SK-N-MC (cell line): ENCODE results near the gene ZBTB3.
A peak's percentile ranks its signal among the peaks of the same experiment; 100 is the strongest.
"Not testable (repeated sequence)": the region's sequence is repeated elsewhere in the genome, so short reads cannot be mapped to it uniquely, and the experiment has no call there.

Source experiments
- DNase-seq: peaks from one replicate; pipeline ENCODE4 v3.0.0-alpha.2; 2011; ENCODE audit warnings: low read depth, low spot score
- H3K27ac ChIP-seq: fragments of 200-600 bp; sonication (generic); 2 replicates; pipeline ENCODE4 v1.5.1; 2016; ENCODE audit warnings: mixed run types
- H3K36me3 ChIP-seq: fragments of 200-600 bp; sonication (generic); 2 replicates; pipeline ENCODE4 v1.6.1; 2017; ENCODE audit warnings: antibody characterized with exemption, low read length, mixed read lengths; ENCODE audit not compliant: insufficient read depth
- H3K4me3 ChIP-seq: fragments of 200-600 bp; sonication (generic); 2 replicates; pipeline ENCODE4 v1.5.1; 2016
- H3K9ac ChIP-seq: fragments of 200-600 bp; sonication (generic); 2 replicates; pipeline ENCODE4 v1.8.0; 2017; ENCODE audit warnings: mixed run types, mixed read lengths; ENCODE audit not compliant: insufficient read length
- H3K9me3 ChIP-seq: fragments of 200-600 bp; sonication (generic); 2 replicates; pipeline ENCODE4 v1.6.1; 2017; ENCODE audit warnings: low read depth, mild to moderate bottlenecking, antibody characterized with exemption, low read length, moderate library complexity, mixed read lengths
- EZH2 ChIP-seq: fragments of 200-600 bp; sonication (generic); IDR thresholded peaks from one replicate; pipeline ENCODE4 v1.6.1; 2017; ENCODE audit warnings: antibody characterized with exemption
- FOXP2 ChIP-seq: optimal IDR thresholded peaks from 2 replicates; pipeline ENCODE3; 2011; ENCODE audit warnings: mild to moderate bottlenecking, moderate library complexity; ENCODE audit not compliant: insufficient read depth; ENCODE audit errors: extremely low read length, control extremely low read depth
- POLR2AphosphoS5 ChIP-seq: IDR thresholded peaks from 2 replicates; pipeline ENCODE4 v1.6.1; 2012; ENCODE audit warnings: mild to moderate bottlenecking, low read depth, low read length, borderline replicate concordance

Gene ZBTB3

GRCh38 chr11:62706850-62707247 lies 47.1 kb downstream of the ZBTB3 start:
- Histone ChIP-seq H3K36me3 (peaks cover 43% of the 10 kb centered on the region), H3K9me3 (no peaks in the 10 kb centered on the region), H3K4me3 (peak overlapping the region; percentile 79), H3K27ac (peak overlapping the region; percentile 64), H3K9ac (peak overlapping the region; percentile 47)
- no peak for DNase-seq
- TF ChIP-seq EZH2 (no peak), POLR2AphosphoS5 (no peak), FOXP2 (no peak)

GRCh38 chr11:62705880-62706849 lies 47.8 kb downstream of the ZBTB3 start:
- peaks cover 45% of the 10 kb centered on the region for H3K36me3 ChIP-seq
- no peaks in the 10 kb centered on the region for H3K9me3 ChIP-seq
- H3K27ac ChIP-seq: peak overlapping the region; percentile 64
- TF ChIP-seq EZH2 (no peak), POLR2AphosphoS5 (peak; percentile 95), FOXP2 (no peak)
- DNase-seq: no peak
- peak overlapping the region; percentile 67 for H3K9ac ChIP-seq
- peak overlapping the region; percentile 79 for H3K4me3 ChIP-seq

GRCh38 chr11:62705413-62705812 lies 48.5 kb downstream of the ZBTB3 start:
- DNase-seq: no peak
- peaks cover 42% of the 10 kb centered on the region for H3K36me3 ChIP-seq
- TF ChIP-seq EZH2 (no peak), POLR2AphosphoS5 (no peak), FOXP2 (no peak)
- no peaks in the 10 kb centered on the region for H3K9me3 ChIP-seq
- H3K9ac ChIP-seq: peak overlapping the region; percentile 67
- H3K4me3 ChIP-seq: peak overlapping the region; percentile 79
- peak overlapping the region; percentile 51 for H3K27ac ChIP-seq

- H3K4me3 ChIP-seq, H3K9me3 ChIP-seq, H3K27ac ChIP-seq, DNase-seq, H3K9ac ChIP-seq: not testable (repeated sequence)
- H3K36me3 ChIP-seq: peaks cover 33% of the 10 kb centered on the region
Measured at GRCh38 chr11:62703921-62704320, 50.0 kb downstream of the ZBTB3 start.

- no peak for DNase-seq
- TF ChIP-seq EZH2 (no peak), FOXP2 (no peak), POLR2AphosphoS5 (no peak)
- H3K9me3 ChIP-seq: no peaks in the 10 kb centered on the region
- no peak overlapping the region for H3K27ac ChIP-seq
- H3K36me3 ChIP-seq: peaks cover 24% of the 10 kb centered on the region
- no peak overlapping the region for H3K9ac ChIP-seq
- H3K4me3 ChIP-seq: no peak overlapping the region
Measured at GRCh38 chr11:62702246-62702645, 51.7 kb downstream of the ZBTB3 start.
